Measurements from ENCODE around the gene FBLN7. TPM values are rescaled to one million over a fixed set of nuclear protein-coding genes. Genes with fewer than 3 reads are reported as not detected.

FBLN7 gene
- total and polyA plus RNA-seq, 2 of the 8 experiments (the other 6 are each of a cell fraction or from before 2014, with no cell fraction given) = 0.30 to 0.77 TPM

- Histone ChIP-seq H4K8ac (ENCODE audit: extremely low read depth, insufficient read depth, low read length) (no peak overlapping the region), H2BK15ac (ENCODE audit: low read length) (no peak overlapping the region), H3K27me3 (replicated peaks in 1 of 4; ENCODE audit: control insufficient read depth in 3 of 4, extremely low read depth in 1 of 4, insufficient read depth in 3 of 4, low read length in 3 of 4) (no peaks in the 10 kb centered on the region), H2BK120ac (replicated peaks; ENCODE audit: low read depth, low read length) (no peak overlapping the region), H3K79me1 (ENCODE audit: low read depth, low read length) (no peaks in the 10 kb centered on the region), H2BK5ac (ENCODE audit: low read depth, low read length) (no peak overlapping the region), H3K18ac (ENCODE audit: extremely low read depth, low read length) (no peak overlapping the region), H3K4ac (replicated peaks; ENCODE audit: insufficient read length, low read depth, low read length) (no peak overlapping the region), H2BK20ac (ENCODE audit: low read length) (no peak overlapping the region), H3K9me3 (ENCODE audit: insufficient read depth in 2 of 2, low read depth in 1 of 2, low read length in 1 of 2) (peaks cover 5 to 9% of the 10 kb centered on the region in 2 experiments; a peak in 1 of 4 replicates), H3K14ac (ENCODE audit: insufficient read length) (no peak overlapping the region), H2AK5ac (ENCODE audit: low read depth, low read length) (no peak overlapping the region), H3K4me3 (ENCODE audit: extremely low read depth in 1 of 4, insufficient read depth in 2 of 4, low read depth in 3 of 4, low read length in 4 of 4) (no peak overlapping the region), H3K23me2 (ENCODE audit: low read depth, low read length) (no peaks in the 10 kb centered on the region), H4K91ac (replicated peaks; ENCODE audit: insufficient read length, low read length) (no peak overlapping the region), H3K79me2 (ENCODE audit: control insufficient read depth in 1 of 2, insufficient read depth in 2 of 2, low read length in 2 of 2) (no peaks in the 10 kb centered on the region), H3K27ac (ENCODE audit: low read depth, low read length) (no peak overlapping the region), H3K56ac (replicated peaks; ENCODE audit: insufficient read length, low read depth, low read length) (no peak overlapping the region), H3K36me3 (ENCODE audit: control insufficient read depth in 2 of 4, insufficient read depth in 4 of 4, low read length in 3 of 4) (no peaks in the 10 kb centered on the region), H3K4me2 (ENCODE audit: insufficient read depth in 1 of 2, low read depth in 2 of 2, low read length in 2 of 2) (no peak overlapping the region), H2AFZ (ENCODE audit: low read length) (no peak overlapping the region), H4K5ac (ENCODE audit: insufficient read length, low read depth, low read length) (no peak overlapping the region), H3K9ac (replicated peaks in 1 of 4; ENCODE audit: extremely low read depth in 1 of 4, low read depth in 3 of 4, low read length in 3 of 4) (no peak overlapping the region), H3K4me1 (replicated peaks in 1 of 4; ENCODE audit: control insufficient read depth in 3 of 4, insufficient read depth in 4 of 4, low read length in 3 of 4) (no peaks in the 10 kb centered on the region), H3K23ac (ENCODE audit: insufficient read length) (no peak overlapping the region), H4K20me1 (replicated peaks in 1 of 2; ENCODE audit: control insufficient read depth in 1 of 2, insufficient read depth in 2 of 2, low read length in 2 of 2) (no peaks in the 10 kb centered on the region), H2BK12ac (ENCODE audit: low read depth, low read length) (no peak overlapping the region)
- TF ChIP-seq SP2 (IDR thresholded peaks at IDR 0.05; ENCODE audit: low read length) = no peak
- 94% methylated on average over 3 of the region's 3 CpGs; no CpG with 5 or more reads in 1 of the 2 experiments for WGBS, 2 experiments (ENCODE audit: extremely low coverage in 1 of 2, insufficient coverage in 1 of 2, insufficient read length in 1 of 2, insufficient replicate concordance in 2 of 2, low coverage in 1 of 2, low lambda C conversion rate in 2 of 2, missing lambda C conversion rate in 1 of 2)
- CTCF ChIA-PET (ENCODE audit: partially characterized antibody) = interaction anchor here (1.0 kb wide), 1 partner anchor 12 kb away, joined by 3 read pairs; no protein-coding TSS in a partner anchor
- FAIRE-seq (no peak), DNase-seq (ENCODE audit: low read depth in 1 of 2, low spot score in 2 of 2) (no peak)
- POLR2A ChIA-PET (ENCODE audit: partially characterized antibody) = no interaction called here
Measured at GRCh38 chr2:112201696-112202430, 63.7 kb downstream of the FBLN7 start.

All from H1 (cell line).